ENCODE results near the gene SPDYA. TPM values are rescaled to one million over a fixed set of nuclear protein-coding genes. Genes with fewer than 3 reads are reported as not detected.

The SPDYA gene
- 1.1 and 1.3 TPM in 2 replicates for total RNA-seq
- long read RNA-seq, partial matches to known transcripts: 0 of 29 reads
- long read RNA-seq, other reads (novel, unspliced or antisense): 29 of 29 reads

DNA sequence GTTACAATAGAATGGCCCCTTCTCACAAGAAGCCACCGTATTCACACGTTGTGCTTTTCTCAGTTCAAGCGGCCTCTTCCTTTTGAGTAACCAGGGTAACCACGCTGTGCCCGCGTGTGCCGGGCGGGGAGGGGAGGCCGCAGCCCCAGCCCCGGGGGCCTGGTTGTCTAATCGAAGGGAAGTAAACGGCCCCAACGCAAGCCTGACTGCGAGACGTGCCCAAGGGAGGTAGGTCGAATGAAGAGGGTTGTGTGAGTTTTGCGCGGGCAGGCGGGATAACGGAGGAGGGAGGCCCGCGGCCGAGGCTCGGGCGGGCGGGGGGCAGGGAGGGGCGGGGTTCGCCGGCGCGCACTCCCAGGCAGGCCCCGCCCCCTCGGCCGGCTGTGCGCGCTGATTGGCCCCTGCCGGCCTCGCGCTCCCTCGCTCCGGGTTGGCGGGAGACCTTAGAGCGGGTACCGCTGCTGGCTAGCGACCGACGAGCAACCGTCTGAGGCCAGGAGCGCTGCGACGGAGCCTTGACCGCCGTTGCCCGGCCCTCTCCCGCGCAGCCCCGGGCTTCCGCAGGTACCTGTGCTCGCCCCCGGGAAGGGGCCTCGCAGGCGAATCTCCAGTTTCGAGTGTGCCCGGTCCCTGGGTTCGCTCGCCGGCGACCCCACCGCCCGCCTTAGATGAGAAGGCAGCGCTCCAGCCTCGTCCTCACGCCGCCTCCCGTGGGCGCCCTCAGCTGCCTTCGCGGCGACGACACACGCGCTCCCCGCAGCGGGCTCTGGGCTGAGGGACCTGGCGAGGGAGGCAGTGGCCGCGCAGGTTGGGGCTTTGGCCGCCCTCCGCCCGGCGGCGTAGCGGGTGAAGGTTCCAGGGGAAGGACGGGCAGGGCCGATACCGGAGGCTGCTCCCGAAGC, at the start of gene SPDYA:
SPDYA (plus strand) TSS at position 451 of the 902 bp plus-strand sequence. CDS start 5,181 bp downstream, outside the sequence.
- H3K4me1 Mint-ChIP-seq: peaks cover 17% of the 10 kb centered on the region
- TF ChIP-seq, protein P1, sequence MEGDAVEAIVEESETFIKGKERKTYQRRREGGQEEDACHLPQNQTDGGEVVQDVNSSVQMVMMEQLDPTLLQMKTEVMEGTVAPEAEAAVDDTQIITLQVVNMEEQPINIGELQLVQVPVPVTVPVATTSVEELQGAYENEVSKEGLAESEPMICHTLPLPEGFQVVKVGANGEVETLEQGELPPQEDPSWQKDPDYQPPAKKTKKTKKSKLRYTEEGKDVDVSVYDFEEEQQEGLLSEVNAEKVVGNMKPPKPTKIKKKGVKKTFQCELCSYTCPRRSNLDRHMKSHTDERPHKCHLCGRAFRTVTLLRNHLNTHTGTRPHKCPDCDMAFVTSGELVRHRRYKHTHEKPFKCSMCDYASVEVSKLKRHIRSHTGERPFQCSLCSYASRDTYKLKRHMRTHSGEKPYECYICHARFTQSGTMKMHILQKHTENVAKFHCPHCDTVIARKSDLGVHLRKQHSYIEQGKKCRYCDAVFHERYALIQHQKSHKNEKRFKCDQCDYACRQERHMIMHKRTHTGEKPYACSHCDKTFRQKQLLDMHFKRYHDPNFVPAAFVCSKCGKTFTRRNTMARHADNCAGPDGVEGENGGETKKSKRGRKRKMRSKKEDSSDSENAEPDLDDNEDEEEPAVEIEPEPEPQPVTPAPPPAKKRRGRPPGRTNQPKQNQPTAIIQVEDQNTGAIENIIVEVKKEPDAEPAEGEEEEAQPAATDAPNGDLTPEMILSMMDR (conservative IDR thresholded peaks at IDR 0.05): no peak
- DNase-seq (ENCODE audit: low read depth, low spot score): peak; percentile 65
- peak within 1 kb of the TSS; percentile 59 for H3K27ac Mint-ChIP-seq (ENCODE audit: unreplicated experiment)
- H3K36me3 Mint-ChIP-seq (ENCODE audit: low read depth): peaks cover 5% of the 10 kb centered on the region
- no peaks in the 10 kb centered on the region for H3K9me3 Mint-ChIP-seq
- H3K4me3 Mint-ChIP-seq: peak within 1 kb of the TSS; percentile 80
- H3K27me3 Mint-ChIP-seq (ENCODE audit: low read depth): no peaks in the 10 kb centered on the region

DNA sequence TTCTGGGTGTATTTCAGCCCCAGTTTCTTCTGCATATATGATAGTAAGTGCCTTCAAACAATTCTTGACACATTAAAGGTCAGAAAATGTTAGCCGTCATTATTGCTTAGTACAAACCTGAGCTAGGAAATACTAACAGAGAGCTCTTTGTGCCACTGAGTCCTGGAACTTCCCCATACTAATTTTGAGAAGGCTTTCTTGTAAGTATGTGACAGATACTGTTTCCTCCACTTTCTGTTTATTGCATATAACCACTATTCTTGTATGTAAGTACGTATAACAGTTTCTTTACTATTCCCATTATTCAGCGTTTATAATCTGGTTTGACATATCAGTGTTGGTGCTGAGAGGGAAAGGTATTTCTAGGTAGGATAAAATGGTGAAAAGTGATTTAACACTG, 49.2 kb upstream of the SPDYA start:
- H3K36me3 Mint-ChIP-seq (ENCODE audit: low read depth): no peaks in the 10 kb centered on the region

DNA sequence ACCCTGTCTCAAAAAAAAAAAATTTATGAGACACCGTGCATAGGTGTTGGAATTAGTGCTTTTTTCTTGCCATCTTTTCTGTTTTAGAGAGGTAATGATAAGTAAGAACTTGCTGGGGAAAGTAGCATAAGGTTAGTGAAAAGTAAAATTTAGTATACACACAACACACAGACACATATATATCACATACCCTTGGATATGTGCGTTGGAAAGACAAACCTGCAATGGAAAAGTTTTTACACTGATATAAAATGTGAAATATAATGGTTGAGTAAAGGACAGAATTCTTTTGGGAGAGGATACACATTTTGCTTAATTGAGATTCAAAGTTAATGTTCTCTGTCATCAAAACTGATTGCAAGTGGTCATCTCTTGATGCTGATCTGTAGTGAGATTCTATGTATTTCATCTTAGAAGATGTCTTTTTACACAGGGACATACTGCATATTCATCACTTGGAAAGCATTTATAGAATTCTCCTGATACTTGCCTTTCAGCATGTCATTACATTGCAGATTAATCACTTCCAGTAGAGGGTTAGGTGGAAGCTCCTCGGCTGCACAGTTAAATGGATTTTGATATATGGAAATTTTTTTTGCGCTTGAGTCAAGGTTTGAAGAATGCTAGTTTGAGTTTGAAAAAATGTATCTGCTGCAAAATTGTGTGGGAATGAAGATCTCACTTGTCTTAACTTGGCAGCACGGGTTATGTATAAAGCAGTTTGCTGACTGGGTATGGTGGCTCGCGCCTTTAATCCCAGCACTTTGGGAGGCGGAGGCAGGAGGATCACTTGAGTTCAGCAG, 45.5 kb upstream of the SPDYA start:
- Mint-ChIP-seq H3K4me3 (no peak overlapping the region), H3K27ac (ENCODE audit: unreplicated experiment) (no peak overlapping the region), H3K4me1 (peaks cover 43% of the 10 kb centered on the region), H3K27me3 (ENCODE audit: low read depth) (no peaks in the 10 kb centered on the region), H3K36me3 (ENCODE audit: low read depth) (peaks cover 10% of the 10 kb centered on the region), H3K9me3 (peaks cover 7% of the 10 kb centered on the region)
- no peak for DNase-seq (ENCODE audit: low read depth, low spot score)
- TF ChIP-seq, protein P1 (conservative IDR thresholded peaks at IDR 0.05): no peak

More for the DNA sequence above, 49.2 kb upstream of the SPDYA start:
- Mint-ChIP-seq H3K4me3 (no peak overlapping the region), H3K27ac (ENCODE audit: unreplicated experiment) (no peak overlapping the region), H3K9me3 (no peaks in the 10 kb centered on the region), H3K4me1 (peaks cover 42% of the 10 kb centered on the region), H3K27me3 (ENCODE audit: low read depth) (no peaks in the 10 kb centered on the region)
- no peak for DNase-seq (ENCODE audit: low read depth, low spot score)
- TF ChIP-seq, protein P1 (conservative IDR thresholded peaks at IDR 0.05): no peak

DNA sequence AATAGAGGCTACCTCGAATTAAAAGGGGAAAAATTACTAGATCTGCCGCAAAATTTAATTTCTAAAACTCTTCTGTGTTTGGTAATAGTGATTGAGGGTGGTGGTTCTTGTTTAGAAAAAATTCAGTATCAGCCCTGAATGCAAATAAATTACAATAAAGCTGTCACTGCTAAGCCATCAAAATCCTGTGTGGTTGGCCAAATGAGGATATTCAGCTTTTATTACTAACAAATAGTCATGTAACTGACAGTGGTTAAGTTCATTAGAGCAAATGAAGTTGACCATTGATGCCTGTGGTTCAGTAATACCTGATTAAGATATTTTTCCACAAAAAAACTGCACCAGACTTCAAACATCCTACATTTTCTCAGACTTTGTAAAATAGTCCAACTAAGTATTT, 44.6 kb upstream of the SPDYA start:
- H3K9me3 Mint-ChIP-seq: peaks cover 7% of the 10 kb centered on the region
- no peak overlapping the region for H3K27ac Mint-ChIP-seq (ENCODE audit: unreplicated experiment)
- H3K4me1 Mint-ChIP-seq: peaks cover 44% of the 10 kb centered on the region
- no peak for DNase-seq (ENCODE audit: low read depth, low spot score)
- no peaks in the 10 kb centered on the region for H3K27me3 Mint-ChIP-seq (ENCODE audit: low read depth)
- TF ChIP-seq, protein P1 (conservative IDR thresholded peaks at IDR 0.05): no peak
- no peak overlapping the region for H3K4me3 Mint-ChIP-seq
- H3K36me3 Mint-ChIP-seq (ENCODE audit: low read depth): peaks cover 10% of the 10 kb centered on the region

DNA sequence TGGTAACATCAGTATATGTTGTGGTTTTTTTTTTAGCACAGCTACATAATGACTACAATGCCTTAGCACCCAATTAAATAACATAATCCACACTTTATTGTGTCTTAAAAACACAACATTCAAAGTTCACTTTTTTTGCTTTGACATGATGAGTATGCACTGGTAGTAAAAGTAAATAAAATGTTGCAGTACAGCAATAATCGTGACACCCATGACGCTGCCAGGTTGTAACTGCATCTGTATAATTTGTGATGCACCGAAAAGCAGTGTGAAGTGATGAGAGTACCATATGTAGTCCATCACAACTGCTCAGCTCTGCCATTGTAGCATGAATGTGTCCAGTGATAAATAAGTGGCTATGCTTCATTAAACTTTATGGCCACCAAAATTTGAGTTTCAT, 43.3 kb upstream of the SPDYA start:
- Mint-ChIP-seq H3K4me3 (no peak overlapping the region), H3K4me1 (peaks cover 34% of the 10 kb centered on the region), H3K36me3 (ENCODE audit: low read depth) (peaks cover 10% of the 10 kb centered on the region), H3K9me3 (peaks cover 7% of the 10 kb centered on the region), H3K27me3 (ENCODE audit: low read depth) (no peaks in the 10 kb centered on the region), H3K27ac (ENCODE audit: unreplicated experiment) (no peak overlapping the region)
- TF ChIP-seq, protein P1 (conservative IDR thresholded peaks at IDR 0.05): no peak
- no peak for DNase-seq (ENCODE audit: low read depth, low spot score)

Measured in neural crest cell (in vitro differentiated cells).